Karpas-422 (cell line): ENCODE data around the gene LKAAEAR1. TPM values are rescaled to one million over a fixed set of nuclear protein-coding genes. Genes with fewer than 3 reads are reported as not detected.

Source experiments
- DNase-seq: peaks from one replicate; pipeline ENCODE4 v3.0.0-alpha.2; 2015
- H2AFZ ChIP-seq: fragments of 200-600 bp; sonication (generic); 2 replicates; pipeline ENCODE4 v1.6.1; 2014; ENCODE audit warnings: antibody characterized with exemption, low read length, mixed read lengths
- H3K27ac ChIP-seq: fragments of 200-600 bp; sonication (generic); 2 replicates; pipeline ENCODE4 v1.5.1; 2014; ENCODE audit warnings: mild to moderate bottlenecking, low read length, moderate library complexity
- H3K27me3 ChIP-seq: fragments of 200-600 bp; sonication (generic); 2 replicates; pipeline ENCODE4 v1.6.1; 2014; ENCODE audit warnings: low read length, mixed read lengths
- H3K36me3 ChIP-seq: fragments of 200-600 bp; sonication (generic); 2 replicates; pipeline ENCODE4 v1.6.1; 2014; ENCODE audit warnings: low read length, mixed read lengths; ENCODE audit not compliant: insufficient read depth
- H3K4me1 ChIP-seq: fragments of 200-600 bp; sonication (generic); 2 replicates; pipeline ENCODE4 v1.6.1; 2014; ENCODE audit warnings: mild to moderate bottlenecking, low read length, mixed read lengths
- H3K4me2 ChIP-seq: fragments of 200-600 bp; sonication (generic); 2 replicates; pipeline ENCODE4 v1.6.1; 2014; ENCODE audit warnings: low read length, low read depth, mild to moderate bottlenecking; ENCODE audit not compliant: poor library complexity, severe bottlenecking
- H3K4me3 ChIP-seq: fragments of 200-600 bp; sonication (generic); 2 replicates; pipeline ENCODE4 v1.5.1; 2014; ENCODE audit warnings: mild to moderate bottlenecking, antibody characterized with exemption, low read length, mixed read lengths
- H3K79me2 ChIP-seq: fragments of 200-600 bp; sonication (generic); 2 replicates; pipeline ENCODE4 v1.6.1; 2014; ENCODE audit warnings: mild to moderate bottlenecking, low read length, mixed read lengths
- H3K9ac ChIP-seq: fragments of 200-600 bp; sonication (generic); 2 replicates; pipeline ENCODE4 v1.6.0; 2014; ENCODE audit warnings: low read length
- H3K9me2 ChIP-seq: fragments of 200-600 bp; sonication (generic), shearing (Covaris generic); replicated peaks from 2 replicates; pipeline ENCODE4 v1.6.0; 2014; ENCODE audit warnings: mild to moderate bottlenecking, low read length, moderate library complexity; ENCODE audit not compliant: insufficient read depth
- H3K9me3 ChIP-seq: fragments of 300-700, 200-600 bp; sonication (generic); 2 replicates; pipeline ENCODE4 v1.6.1; 2014; ENCODE audit warnings: low read length, mixed read lengths
- H4K20me1 ChIP-seq: fragments of 200-600 bp; sonication (generic); 2 replicates; pipeline ENCODE4 v1.6.1; 2014; ENCODE audit warnings: mild to moderate bottlenecking, antibody characterized with exemption, low read length, low read depth; ENCODE audit not compliant: insufficient read depth
- small RNA-seq: library from RNA; depleted of rRNA; stranded (forward); fragments of <200 nt; gene quantifications from one replicate; pipeline ENCODE3, GENCODE V24; 2014
- total RNA-seq: library from RNA; depleted of rRNA; stranded (reverse); fragments of >200 nt; shearing (Covaris generic); gene quantifications from 2 replicates; pipeline ENCODE4 v1.2.3, GENCODE V29; 2014; ENCODE audit warnings: low replicate concordance; rRNA removed

LKAAEAR1 gene
- total RNA-seq, 1 experiment from 2014 or later = not detected

- peaks cover 50% of the 10 kb centered on the region for H3K4me1 ChIP-seq
- no peak overlapping the region for H3K4me3 ChIP-seq
- 0 out of 2 replicates have a peak, but pooled peaks cover 3% of the 10 kb centered on the region for H4K20me1 ChIP-seq
- no peak overlapping the region for H3K9ac ChIP-seq
- no peaks in the 10 kb centered on the region for H3K36me3 ChIP-seq
- no peaks in the 10 kb centered on the region for H3K9me2 ChIP-seq
- no peak overlapping the region for H3K27ac ChIP-seq
- H3K27me3 ChIP-seq = no peaks in the 10 kb centered on the region
- no peak overlapping the region for H2AFZ ChIP-seq
- H3K4me2 ChIP-seq = no peak overlapping the region
- no peak for DNase-seq
- no peaks in the 10 kb centered on the region for H3K9me3 ChIP-seq
- no peaks in the 10 kb centered on the region for H3K79me2 ChIP-seq
Observed at GRCh38 chr20:64036346-64037198, 47.6 kb downstream of the LKAAEAR1 start.

- Histone ChIP-seq H3K27me3 (no peaks in the 10 kb centered on the region), H3K4me2 (no peak within 1 kb of the TSS), H3K36me3 (no peaks in the 10 kb centered on the region), H4K20me1 (0 out of 2 replicates have a peak, but pooled peaks cover 3% of the 10 kb centered on the region), H3K4me3 (no peak within 1 kb of the TSS), H3K9ac (no peak within 1 kb of the TSS), H3K27ac (no peak within 1 kb of the TSS), H2AFZ (no peak within 1 kb of the TSS), H3K9me2 (no peaks in the 10 kb centered on the region), H3K4me1 (peaks cover 50% of the 10 kb centered on the region), H3K79me2 (no peaks in the 10 kb centered on the region), H3K9me3 (no peaks in the 10 kb centered on the region)
- no peak for DNase-seq
Observed at GRCh38 chr20:64035933-64036345, 48.3 kb downstream of the LKAAEAR1 start, which contains the start of gene C20orf204. Gene C20orf204, plus strand, starts transcription at chr20:64036182. Its CDS starts 142 bp downstream, at chr20:64036324.

GRCh38 chr20:64035066-64035932 is 48.9 kb downstream of the LKAAEAR1 start:
- Histone ChIP-seq H3K4me1 (peaks cover 50% of the 10 kb centered on the region), H3K9me3 (no peaks in the 10 kb centered on the region), H3K27me3 (no peaks in the 10 kb centered on the region), H3K4me2 (no peak overlapping the region), H3K79me2 (no peaks in the 10 kb centered on the region), H3K9me2 (no peaks in the 10 kb centered on the region), H3K36me3 (no peaks in the 10 kb centered on the region), H3K9ac (no peak overlapping the region), H3K4me3 (no peak overlapping the region), H4K20me1 (0 out of 2 replicates have a peak, but pooled peaks cover 3% of the 10 kb centered on the region), H3K27ac (no peak overlapping the region), H2AFZ (no peak overlapping the region)
- DNase-seq = no peak

GRCh38 chr20:64033981-64034493 is 50.2 kb downstream of the LKAAEAR1 start:
- Histone ChIP-seq H3K79me2 (no peaks in the 10 kb centered on the region), H3K27ac (no peak overlapping the region), H3K9me3 (no peaks in the 10 kb centered on the region), H3K4me1 (peaks cover 42% of the 10 kb centered on the region), H3K4me2 (no peak overlapping the region), H4K20me1 (0 out of 2 replicates have a peak, but pooled peaks cover 3% of the 10 kb centered on the region), H2AFZ (no peak overlapping the region), H3K9ac (no peak overlapping the region), H3K27me3 (no peaks in the 10 kb centered on the region), H3K36me3 (no peaks in the 10 kb centered on the region), H3K9me2 (no peaks in the 10 kb centered on the region), H3K4me3 (no peak overlapping the region)
- DNase-seq = no peak

Small RNA genes lying within 50 kb of the gene (small RNA-seq; reads per million reads assigned to genes)
- gene AL355803.1 (not detected), gene MIR6813 (0.12 reads per million)

Other genes starting within 250 kb of the LKAAEAR1 start
- not detected in 2 replicates for gene ABHD16B, start 222.9 kb downstream of the LKAAEAR1 start, total RNA-seq
- gene TPD52L2, start 219.1 kb downstream of the LKAAEAR1 start, total RNA-seq = 25.9 and 38.3 TPM in 2 replicates
- 22.9 and 28.5 TPM in 2 replicates for gene DNAJC5, start 189.3 kb downstream of the LKAAEAR1 start, total RNA-seq
- gene UCKL1, start 128.0 kb downstream of the LKAAEAR1 start, total RNA-seq = 32.3 and 35.3 TPM in 2 replicates
- 4.2 and 9.0 TPM in 2 replicates for gene ZNF512B, start 114.5 kb downstream of the LKAAEAR1 start, total RNA-seq
- gene SAMD10, start 104.8 kb downstream of the LKAAEAR1 start, total RNA-seq = 11.7 and 13.0 TPM in 2 replicates
- 24.2 and 40.7 TPM in 2 replicates for gene PRPF6, start 103.3 kb downstream of the LKAAEAR1 start, total RNA-seq
- 0.45 and 1.8 TPM in 2 replicates for gene C20orf204, start 48.2 kb downstream of the LKAAEAR1 start, total RNA-seq
- gene SOX18, start 34.8 kb downstream of the LKAAEAR1 start, total RNA-seq = not detected in 2 replicates
- 124 and 197 TPM in 2 replicates for gene TCEA2, start 21.2 kb downstream of the LKAAEAR1 start, total RNA-seq
- 172 and 272 TPM in 2 replicates for gene RGS19, start 4.9 kb downstream of the LKAAEAR1 start, total RNA-seq
- gene OPRL1, start 4.3 kb downstream of the LKAAEAR1 start, total RNA-seq = 34.0 and 60.6 TPM in 2 replicates
- gene NPBWR2, start 23.2 kb upstream of the LKAAEAR1 start, total RNA-seq = 0.22 TPM in 1 of 2 replicates, not detected in the other
- gene MYT1, start 80.1 kb upstream of the LKAAEAR1 start, total RNA-seq = 3.5 and 4.1 TPM in 2 replicates
- gene PCMTD2, start 171.3 kb upstream of the LKAAEAR1 start, total RNA-seq = 60.0 and 92.7 TPM in 2 replicates